M059J (cell line): Measurements from ENCODE around the gene RASAL3. TPM values are rescaled to one million over a fixed set of nuclear protein-coding genes. Genes with fewer than 3 reads are reported as not detected.
"Not testable (repeated sequence)": the region's sequence is repeated elsewhere in the genome, so short reads cannot be mapped to it uniquely, and the experiment has no call there.

ENCODE experiments used
- DNase-seq: peaks from one replicate; pipeline ENCODE4 v3.0.0-alpha.2; 2012; ENCODE audit warnings: low read depth
- total RNA-seq: library from RNA; depleted of rRNA; stranded (reverse); fragments of >200 nt; shearing (Covaris generic); gene quantifications from 2 replicates; pipeline ENCODE4 v1.2.3, GENCODE V29; 2014

Gene RASAL3
- total RNA-seq, 1 experiment from 2014 or later = 0.05 TPM

GRCh38 chr19:15473821-15474220, 9.5 kb upstream of the RASAL3 start:
- DNase-seq = not testable (repeated sequence)

DNA sequence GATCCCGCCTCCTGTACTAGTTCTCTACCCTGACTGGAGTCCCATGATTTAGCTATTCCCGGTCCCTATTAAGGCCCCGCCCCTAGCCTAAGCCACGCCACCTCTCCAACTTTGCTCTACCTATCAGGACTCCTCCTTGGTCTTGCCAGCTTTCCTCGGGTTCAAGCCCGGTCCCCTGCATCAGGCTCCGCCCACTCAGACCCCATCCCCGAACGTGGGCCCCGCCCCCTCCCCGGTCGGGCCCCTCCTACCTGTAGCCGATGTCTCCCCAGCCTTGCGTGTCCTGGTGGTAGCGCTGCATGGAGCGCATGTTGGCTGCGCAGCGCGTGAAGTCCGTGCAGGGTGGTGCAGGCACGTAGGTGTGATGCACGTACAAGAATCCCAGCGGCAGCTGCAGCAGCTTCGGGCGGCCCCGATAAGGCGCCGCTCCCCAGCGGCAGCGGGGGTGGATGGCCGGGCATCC, 7.3 kb upstream of the RASAL3 start:
- no peak for DNase-seq

DNA sequence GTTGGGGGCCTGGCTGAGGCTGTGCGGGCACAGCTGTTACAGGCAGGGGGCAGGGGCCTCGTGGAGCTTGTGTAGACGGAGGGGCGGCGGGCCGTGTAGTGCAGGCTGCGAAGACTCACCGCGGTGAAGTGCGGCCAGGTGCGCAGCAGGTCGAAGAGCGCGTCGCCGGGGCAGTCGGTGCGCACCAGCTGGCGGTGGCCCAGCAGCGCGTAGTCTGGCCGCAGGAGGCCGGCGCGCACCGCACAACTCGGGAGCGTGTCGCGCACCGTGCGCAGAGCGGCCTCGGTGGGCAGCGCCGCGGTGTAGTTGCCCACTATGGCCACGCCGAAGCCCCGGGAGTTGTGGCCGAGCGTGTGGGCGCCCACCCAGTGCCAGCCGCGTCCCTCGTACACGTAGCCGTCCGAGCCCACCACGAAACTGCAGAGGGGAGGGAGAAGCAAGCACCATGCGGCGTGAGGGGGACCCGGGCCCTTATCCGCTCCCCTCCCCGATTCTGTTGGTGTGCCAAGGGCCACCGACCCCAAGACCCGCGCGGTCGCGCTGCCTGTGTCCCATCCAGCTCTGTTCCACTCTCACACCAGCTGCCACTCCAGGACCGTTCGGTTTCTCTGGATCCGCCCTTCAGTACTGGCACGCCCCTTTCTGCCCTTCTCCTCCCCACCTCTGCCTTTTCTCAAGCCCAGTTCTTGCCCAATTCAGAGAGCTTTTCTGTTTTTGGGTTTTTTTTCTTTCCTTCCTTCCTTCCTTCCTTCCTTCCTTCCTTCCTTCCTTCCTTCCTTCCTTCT, 5.4 kb upstream of the RASAL3 start:
- DNase-seq = no peak

GRCh38 chr19:15468675-15469512, 4.5 kb upstream of the RASAL3 start:
- DNase-seq = no peak

GRCh38 chr19:15467734-15468214, 3.4 kb upstream of the RASAL3 start:
- no peak for DNase-seq

DNA sequence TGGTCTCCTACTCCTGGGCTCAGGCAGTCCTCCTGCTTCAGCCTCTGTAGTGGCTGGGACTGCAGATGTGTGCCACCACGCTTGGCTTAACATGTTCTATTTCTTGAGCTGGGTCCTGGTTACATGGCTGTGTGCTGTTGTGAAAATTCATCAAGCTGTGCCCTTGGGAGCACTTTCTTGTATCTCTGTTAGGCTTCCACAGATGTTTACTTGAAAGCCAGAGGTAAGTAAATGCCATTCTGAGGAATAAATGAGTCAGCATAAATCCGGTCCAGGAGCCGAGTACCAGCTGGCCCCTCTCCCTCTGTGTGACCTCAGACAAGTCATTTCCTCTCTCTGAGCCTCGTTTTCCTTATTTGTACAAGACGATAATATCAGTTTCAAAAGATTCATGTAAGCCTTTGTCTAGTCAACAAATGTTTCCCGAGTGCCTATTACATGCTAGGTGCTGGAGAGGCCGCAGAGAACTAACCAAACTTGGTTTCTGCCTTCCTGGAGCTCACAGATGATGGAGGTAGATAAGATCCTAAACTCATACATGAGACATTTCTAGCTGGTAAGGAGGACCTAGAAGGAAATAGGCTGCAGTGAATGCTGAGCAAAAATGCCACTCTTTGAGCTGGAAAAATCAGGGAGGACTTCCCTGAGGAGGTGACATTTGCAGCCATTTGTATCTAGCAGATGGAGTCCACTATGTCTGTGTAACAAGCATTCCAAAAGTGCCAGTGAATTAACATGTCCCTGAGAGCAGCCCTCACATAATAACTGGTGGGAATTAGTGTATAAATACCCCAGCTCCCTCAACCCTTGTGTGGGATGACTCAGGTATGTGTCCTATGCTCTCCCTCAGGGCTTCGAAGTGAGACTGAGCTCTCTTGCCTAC, 2.7 kb upstream of the RASAL3 start:
- peak; percentile 72 for DNase-seq

GRCh38 chr19:15463861-15464371, 428 bp downstream of the RASAL3 start:
- no peak for DNase-seq

DNA sequence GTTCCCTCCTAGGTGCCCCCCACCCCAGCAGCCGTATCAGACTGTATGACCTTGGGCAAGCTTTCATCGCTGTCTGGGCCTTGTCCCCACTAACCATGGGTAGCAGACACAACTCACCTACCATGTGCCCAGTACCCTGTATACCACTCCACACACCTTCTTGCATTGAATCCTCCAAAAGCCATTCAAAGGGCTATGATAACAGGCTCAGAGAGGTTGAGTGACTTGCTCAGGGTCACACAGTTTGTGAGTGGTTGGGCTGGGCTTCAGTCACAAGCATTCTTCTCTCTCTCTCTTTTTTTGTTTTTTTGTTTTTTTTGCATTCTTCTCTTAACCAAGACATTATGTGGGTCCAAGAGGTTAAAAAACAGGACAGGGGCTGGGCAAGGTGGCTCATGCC, 2.6 kb downstream of the RASAL3 start:
- DNase-seq = no peak

DNA sequence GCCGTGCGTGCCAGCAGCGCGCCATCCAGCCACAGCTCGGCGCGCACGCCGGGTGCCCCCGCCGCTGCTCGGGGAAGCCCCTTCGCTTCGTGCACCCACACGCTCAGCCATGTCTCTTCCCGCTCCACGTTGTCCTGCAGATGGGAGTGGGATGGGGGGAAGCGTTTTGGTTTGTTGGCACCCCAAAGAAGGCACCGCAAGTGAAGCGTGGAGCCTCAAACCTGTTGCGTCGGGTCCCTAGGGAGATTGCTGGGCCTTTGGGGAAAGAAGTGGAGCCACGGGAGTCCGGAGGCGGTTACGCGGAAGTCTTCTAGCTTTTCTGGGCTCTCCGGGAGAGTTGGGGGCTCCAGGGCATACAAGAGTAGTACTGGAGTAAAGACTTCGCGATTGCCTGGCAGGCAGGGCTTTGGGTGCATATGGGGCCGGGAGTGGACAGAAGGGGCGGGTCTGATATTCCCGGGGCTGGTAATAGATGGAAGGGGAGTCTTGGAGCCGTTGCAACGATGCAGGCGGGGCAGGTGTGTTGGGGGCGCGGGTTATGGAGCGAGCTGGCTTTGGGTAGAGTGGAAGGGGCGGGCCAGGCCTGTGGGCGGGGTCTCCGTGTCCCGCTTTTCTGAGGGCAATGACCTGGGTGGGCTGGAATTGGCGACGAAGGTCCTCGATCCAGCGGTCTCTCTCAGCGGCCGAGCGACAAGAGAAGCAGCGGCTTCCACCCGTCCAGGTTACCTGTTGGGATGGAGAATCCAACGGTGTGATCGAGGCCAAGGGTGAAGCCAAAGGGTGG, 6.5 kb downstream of the RASAL3 start:
- no peak for DNase-seq

DNA sequence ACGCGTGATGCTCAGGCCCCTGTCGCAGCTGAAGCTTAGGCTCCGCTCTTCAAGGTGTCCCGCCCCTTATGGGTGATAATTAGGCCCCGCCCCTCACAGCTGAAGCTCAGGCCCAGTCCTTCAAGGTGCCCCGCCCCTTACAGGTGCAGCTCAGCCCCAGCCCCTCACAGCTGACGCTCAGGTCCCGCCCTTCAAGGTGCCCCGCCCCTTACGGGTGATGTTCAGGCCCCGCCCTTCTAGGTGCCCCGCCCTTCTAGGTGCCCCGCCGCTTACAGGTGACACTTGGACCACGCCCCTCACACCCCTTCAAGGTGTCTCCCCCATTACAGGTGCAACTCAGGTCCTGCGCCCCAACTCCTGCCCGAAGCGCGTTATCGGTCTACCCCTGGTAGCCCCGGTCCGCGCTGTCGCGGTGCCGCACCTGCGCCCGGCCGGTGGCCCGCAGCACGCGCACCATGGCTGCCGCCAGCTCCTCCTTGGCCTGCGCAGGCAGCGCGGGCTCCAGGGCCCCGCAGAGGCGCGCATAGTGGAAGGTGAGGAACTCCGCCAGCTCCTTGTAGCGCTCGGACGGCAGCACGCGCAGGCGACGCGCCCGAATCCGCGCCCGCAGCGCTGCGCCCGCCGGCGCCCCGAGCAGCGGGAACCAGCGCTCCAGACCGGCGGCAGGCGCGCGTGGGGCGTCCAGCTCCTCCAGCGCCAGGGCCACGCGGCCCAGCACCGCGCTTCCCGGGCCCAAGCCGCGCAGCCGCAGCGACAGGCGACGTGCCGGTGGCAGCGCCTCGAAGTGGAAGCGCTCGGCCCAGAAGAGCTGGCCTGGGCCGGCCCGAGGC, 7.3 kb downstream of the RASAL3 start:
- no peak for DNase-seq

GRCh38 chr19:15456441-15456840, 7.9 kb downstream of the RASAL3 start:
- no peak for DNase-seq

DNA sequence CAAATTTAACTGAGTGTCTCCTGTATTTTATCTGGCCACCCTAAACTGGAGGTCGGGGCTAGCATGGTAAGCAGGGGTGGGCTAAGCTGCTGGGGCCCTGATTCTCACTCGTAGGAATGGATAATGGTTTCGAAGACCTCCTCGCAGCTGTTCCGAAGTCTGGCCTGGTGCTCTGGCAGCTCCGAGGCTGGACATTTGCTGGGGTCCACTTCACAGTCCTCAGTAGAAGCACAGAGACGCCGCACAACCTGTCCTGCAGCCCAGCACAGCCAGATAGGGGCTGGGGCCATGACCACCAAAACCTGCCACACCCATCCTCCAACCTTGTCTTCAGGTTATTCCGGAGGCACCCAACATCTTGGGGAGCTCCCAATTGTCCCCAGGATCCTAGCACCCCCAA, 8.3 kb downstream of the RASAL3 start:
- DNase-seq = no peak

- DNase-seq = no peak
Observed at GRCh38 chr19:15453906-15454860, 10.2 kb downstream of the RASAL3 start.

GRCh38 chr19:15453091-15453578, 11.2 kb downstream of the RASAL3 start:
- no peak for DNase-seq

- DNase-seq = peak; percentile 85
Observed at GRCh38 chr19:15452111-15453047, 12.0 kb downstream of the RASAL3 start.

DNA sequence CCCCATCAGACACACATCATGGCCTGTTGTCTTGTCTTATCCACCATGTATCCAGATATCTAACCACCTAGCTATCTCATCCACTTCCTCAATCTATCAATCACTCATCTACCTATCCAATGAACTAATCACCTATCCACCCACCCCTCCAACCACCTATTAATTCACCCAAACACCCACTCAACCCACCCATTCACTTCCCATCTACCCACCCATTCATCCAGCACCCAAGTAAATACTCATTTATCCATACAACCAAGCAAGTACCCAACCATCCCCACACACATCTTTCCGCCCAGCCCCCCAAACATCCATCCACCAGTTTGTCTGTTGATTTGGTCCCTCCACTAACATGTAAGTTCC, 13.8 kb downstream of the RASAL3 start:
- no peak for DNase-seq
